Peyer's patch (tissue), 4 donors: ENCODE results near the gene SLC4A1.

Experiments
- CTCF ChIP-seq, 6 experiments: fragments of 450-650 bp in 4 of 6; fragments of 200-600 bp in 2 of 6; sonication (generic) in 1 of 6; IDR thresholded peaks; one replicate each; pipeline ENCODE4 v1.5.1; 2017 to 2019; ENCODE audit warnings: antibody characterized with exemption in 6 of 6, mild to moderate bottlenecking in 3 of 6, moderate library complexity in 1 of 6
- POLR2A ChIP-seq, 2 donors: fragments of 450-650 bp; IDR thresholded peaks; one replicate each; pipeline ENCODE4 v1.5.1; 2017; ENCODE audit warnings: antibody characterized with exemption in 2 of 2, mild to moderate bottlenecking in 2 of 2, moderate library complexity in 2 of 2

- TF ChIP-seq CTCF (IDR thresholded peaks at IDR 0.05) (no peak), POLR2A (IDR thresholded peaks at IDR 0.05) (no peak)
These were observed 39.7 kb upstream of the SLC4A1 start for GRCh38 chr17:44307387-44308186.
